Measurements from ENCODE around the gene HSD11B1. TPM values are rescaled to one million over a fixed set of nuclear protein-coding genes. Genes with fewer than 3 reads are reported as not detected.

HSD11B1 gene
- total RNA-seq, 2 donors from 2014 or later = 9.3 to 29.1 TPM

DNA sequence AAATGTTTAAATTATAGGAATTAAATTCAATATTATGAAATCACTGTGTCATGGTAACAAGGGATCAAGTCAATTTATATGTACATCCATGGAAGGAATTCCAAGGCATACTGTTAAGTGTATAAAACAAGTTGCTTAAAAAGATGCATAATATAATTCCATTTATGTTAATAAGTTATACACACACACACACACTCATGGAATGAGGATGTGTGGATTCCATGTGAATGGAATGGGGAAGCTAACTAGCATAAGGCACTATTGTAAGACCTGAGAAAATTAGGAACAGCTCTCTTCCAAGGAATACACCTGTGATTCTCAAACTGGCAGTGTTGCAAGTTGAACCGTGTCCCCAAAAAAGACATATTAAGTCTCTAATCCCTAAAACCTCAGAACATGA, 33.6 kb downstream of the HSD11B1 start:
- Histone ChIP-seq H3K4me1 (replicated peaks) (no peaks in the 10 kb centered on the region), H3K4me3 (no peak overlapping the region), H3K27me3 (replicated peaks; ENCODE audit: insufficient read depth) (no peaks in the 10 kb centered on the region), H3K36me3 (no peaks in the 10 kb centered on the region), H3K9me3 (no peaks in the 10 kb centered on the region), H3K27ac (no peak overlapping the region)
- DNase-seq (ENCODE audit: low spot score) = no peak
- TF ChIP-seq POLR2A (IDR thresholded peaks at IDR 0.05) (no peak), CTCF (IDR thresholded peaks at IDR 0.05) (no peak), POLR2AphosphoS5 (IDR thresholded peaks at IDR 0.05) (no peak)
- WGBS = 82% methylated on average over 1 of the region's 1 CpG
- intact Hi-C loops (cut with DNase I) = no loop called here

DNA sequence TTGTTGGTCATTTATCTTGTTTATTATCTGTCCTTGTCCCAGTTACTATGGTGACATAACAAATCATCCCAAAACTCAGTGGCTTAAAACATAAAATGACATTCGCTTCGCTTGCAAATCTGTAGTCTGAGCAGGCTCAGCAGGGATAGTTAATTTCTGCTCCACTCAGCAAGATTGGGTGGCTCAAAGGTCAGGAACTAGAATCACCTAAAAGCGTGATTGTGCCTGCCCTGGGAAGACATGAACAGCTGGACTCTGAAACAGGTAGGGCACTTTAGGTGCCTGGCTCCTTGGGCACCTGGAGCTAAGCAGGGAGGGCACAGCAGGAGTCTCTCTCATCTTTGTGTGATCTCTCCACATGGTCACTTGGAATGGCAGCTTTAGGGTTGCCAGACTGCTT, 36.5 kb downstream of the HSD11B1 start:
- whole genome bisulfite sequencing = 95% methylated on average over 3 of the region's 3 CpGs
- Histone ChIP-seq H3K36me3 (no peaks in the 10 kb centered on the region), H3K4me3 (no peak overlapping the region), H3K27me3 (replicated peaks; ENCODE audit: insufficient read depth) (no peaks in the 10 kb centered on the region), H3K4me1 (replicated peaks) (peaks cover 3% of the 10 kb centered on the region), H3K9me3 (no peaks in the 10 kb centered on the region), H3K27ac (no peak overlapping the region)
- no peak for DNase-seq (ENCODE audit: low spot score)
- intact Hi-C loops (cut with DNase I) = no loop called here
- TF ChIP-seq POLR2A (IDR thresholded peaks at IDR 0.05) (no peak), POLR2AphosphoS5 (IDR thresholded peaks at IDR 0.05) (no peak), CTCF (IDR thresholded peaks at IDR 0.05) (no peak)

DNA sequence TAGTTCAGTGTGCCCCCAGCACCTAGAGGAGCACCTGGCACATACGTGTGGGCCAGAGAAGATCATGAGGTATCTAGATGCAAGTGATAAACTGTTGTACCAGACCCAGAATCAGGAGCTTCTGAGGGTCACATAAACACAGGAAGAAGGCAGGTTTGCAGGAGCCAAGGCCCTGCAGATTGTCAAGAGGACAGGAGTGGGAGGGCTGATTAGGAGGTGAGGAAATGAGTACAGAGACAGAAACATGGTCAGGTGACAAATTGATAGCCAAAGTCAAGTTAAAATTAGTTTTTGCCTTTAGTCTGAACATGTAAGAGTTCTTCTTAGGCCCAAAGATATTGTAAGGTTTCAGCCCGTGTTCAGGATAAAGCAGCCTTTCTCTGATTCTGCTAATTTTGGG, 37.2 kb downstream of the HSD11B1 start:
- no peak overlapping the region for H3K4me3 ChIP-seq
- H3K36me3 ChIP-seq = no peaks in the 10 kb centered on the region
- H3K27ac ChIP-seq = no peak overlapping the region
- no peak for DNase-seq (ENCODE audit: low spot score)
- 84% methylated on average over 2 of the region's 2 CpGs for WGBS
- TF ChIP-seq POLR2A (IDR thresholded peaks at IDR 0.05) = no peak
- no peak for TF ChIP-seq CTCF (IDR thresholded peaks at IDR 0.05)
- no peaks in the 10 kb centered on the region for H3K27me3 ChIP-seq (replicated peaks; ENCODE audit: insufficient read depth)
- peaks cover 5% of the 10 kb centered on the region for H3K4me1 ChIP-seq (replicated peaks)
- H3K9me3 ChIP-seq = no peaks in the 10 kb centered on the region
- intact Hi-C loops (cut with DNase I) = no loop called here

DNA sequence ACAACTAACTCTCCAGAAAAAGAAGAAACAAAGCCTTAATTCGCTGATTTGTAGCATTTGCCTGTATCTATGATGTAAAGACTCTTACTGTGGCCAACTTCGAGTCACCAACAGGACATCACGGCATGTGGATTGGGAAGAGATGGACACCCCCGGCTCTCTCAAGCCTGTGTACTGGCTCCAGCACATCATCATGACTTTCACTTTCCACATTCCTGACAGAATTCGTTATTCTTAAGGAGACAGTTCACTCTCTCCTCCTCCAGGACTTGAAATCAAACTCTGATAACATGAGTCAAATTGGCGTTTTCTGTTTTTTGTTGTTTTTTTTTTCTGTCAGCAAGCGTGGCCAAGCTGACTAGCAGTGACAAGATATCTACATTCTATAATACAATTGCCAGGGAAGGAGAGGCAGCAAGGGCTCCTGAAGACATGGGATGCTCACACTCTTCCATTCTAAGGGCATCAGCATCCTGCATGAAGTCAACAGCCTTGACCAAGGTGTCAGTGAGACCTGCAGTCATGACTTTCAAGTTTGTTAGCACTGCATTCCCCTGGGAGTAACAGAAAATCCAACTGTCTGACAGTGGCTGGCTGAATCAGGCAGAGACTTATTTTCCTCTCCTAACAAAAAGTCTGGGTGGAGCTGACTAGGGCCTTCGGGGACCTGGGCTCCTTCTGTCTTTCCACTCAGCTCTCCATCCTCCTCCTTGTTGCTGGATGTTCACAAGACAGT, 37.9 kb downstream of the HSD11B1 start:
- intact Hi-C loops (cut with DNase I) = no loop called here
- peaks cover 5% of the 10 kb centered on the region for H3K4me1 ChIP-seq (replicated peaks)
- no peak for DNase-seq (ENCODE audit: low spot score)
- no peaks in the 10 kb centered on the region for H3K9me3 ChIP-seq
- 49% methylated on average over 8 of the region's 8 CpGs for WGBS
- TF ChIP-seq POLR2A (IDR thresholded peaks at IDR 0.05) = no peak
- TF ChIP-seq CTCF (IDR thresholded peaks at IDR 0.05) = no peak
- TF ChIP-seq POLR2AphosphoS5 (IDR thresholded peaks at IDR 0.05) = no peak
- H3K4me3 ChIP-seq = no peak overlapping the region
- H3K27ac ChIP-seq = peak overlapping the region in 1 of 2 donors; percentile 1
- H3K36me3 ChIP-seq = no peaks in the 10 kb centered on the region
- H3K27me3 ChIP-seq (replicated peaks; ENCODE audit: insufficient read depth) = no peaks in the 10 kb centered on the region

- H3K4me3 ChIP-seq = no peak overlapping the region
- H3K9me3 ChIP-seq = no peaks in the 10 kb centered on the region
- WGBS = 25% methylated on average over 2 of the region's 2 CpGs
- TF ChIP-seq POLR2A (IDR thresholded peaks at IDR 0.05) = no peak
- no peak for TF ChIP-seq POLR2AphosphoS5 (IDR thresholded peaks at IDR 0.05)
- no peak for TF ChIP-seq CTCF (IDR thresholded peaks at IDR 0.05)
- intact Hi-C loops (cut with DNase I) = no loop called here
- H3K36me3 ChIP-seq = no peaks in the 10 kb centered on the region
- DNase-seq (ENCODE audit: low spot score) = no peak
- no peaks in the 10 kb centered on the region for H3K27me3 ChIP-seq (replicated peaks; ENCODE audit: insufficient read depth)
- H3K27ac ChIP-seq = peak overlapping the region in 1 of 2 donors; percentile 1
- H3K4me1 ChIP-seq (replicated peaks) = peaks cover 5% of the 10 kb centered on the region
Measured at GRCh38 chr1:209743145-209743482, 38.5 kb downstream of the HSD11B1 start.
